Osteoblast (primary cell): Measurements from ENCODE around the gene PIP5K1B. TPM values are rescaled to one million over a fixed set of nuclear protein-coding genes. Genes with fewer than 3 reads are reported as not detected.

Experiments
- DNase-seq: peaks from one replicate; pipeline ENCODE4 v3.0.0; 2011; ENCODE audit warnings: low spot score, mixed read lengths; ENCODE audit not compliant: insufficient read length; ENCODE audit errors: missing footprints
- H2AFZ ChIP-seq: 2 replicates; pipeline ENCODE4 v1.6.0; 2011; ENCODE audit warnings: mild to moderate bottlenecking, low read length
- H3K27ac ChIP-seq: 2 replicates; pipeline ENCODE4 v1.5.1; 2011; ENCODE audit warnings: mild to moderate bottlenecking, low read depth, low read length, moderate library complexity
- H3K27me3 ChIP-seq: 2 replicates; pipeline ENCODE4 v1.6.0; 2012; ENCODE audit warnings: mild to moderate bottlenecking, control low read depth, inconsistent platforms, low read length, moderate library complexity; ENCODE audit not compliant: insufficient read depth
- H3K36me3 ChIP-seq: 2 replicates; pipeline ENCODE4 v1.5.1; 2011; ENCODE audit warnings: mild to moderate bottlenecking, low read length, control low read depth, moderate library complexity; ENCODE audit not compliant: insufficient read depth
- H3K4me1 ChIP-seq: 2 replicates; pipeline ENCODE4 v1.5.1; 2011; ENCODE audit warnings: mild to moderate bottlenecking, low read length, control low read depth, moderate library complexity; ENCODE audit not compliant: insufficient read depth
- H3K4me2 ChIP-seq: 2 replicates; pipeline ENCODE4 v1.6.0; 2011; ENCODE audit warnings: mild to moderate bottlenecking, low read length; ENCODE audit not compliant: insufficient read depth
- H3K4me3 ChIP-seq: fragments of 200-600 bp; sonication (generic); 3 replicates; pipeline ENCODE4 v1.5.1; 2012; ENCODE audit warnings: mild to moderate bottlenecking, low read length, inconsistent platforms; ENCODE audit not compliant: insufficient read depth
- H3K79me2 ChIP-seq: 2 replicates; pipeline ENCODE4 v1.6.0; 2012; ENCODE audit warnings: mild to moderate bottlenecking, low read length, control low read depth, inconsistent platforms; ENCODE audit not compliant: insufficient read depth
- H3K9me3 ChIP-seq: 2 replicates; pipeline ENCODE4 v1.5.1; 2011; ENCODE audit warnings: low read depth, low read length, control low read depth
- H4K20me1 ChIP-seq: 2 replicates; pipeline ENCODE4 v1.6.0; 2012; ENCODE audit warnings: mild to moderate bottlenecking, low read length, control low read depth; ENCODE audit not compliant: insufficient read depth
- CTCF ChIP-seq: IDR thresholded peaks from 2 replicates; pipeline ENCODE4 v1.5.1; 2011; ENCODE audit warnings: mild to moderate bottlenecking, low read depth, low read length, moderate library complexity; ENCODE audit errors: extremely low read depth
- total RNA-seq: library from RNA; depleted of rRNA; stranded (reverse); fragments of >200 nt; gene quantifications from 2 replicates; pipeline ENCODE4 v1.2.3, GENCODE V29; 2012

The PIP5K1B gene
- total RNA-seq, 1 donor: not detected

- no peak overlapping the region for H2AFZ ChIP-seq
- DNase-seq: no peak
- H3K4me3 ChIP-seq: no peak overlapping the region
- no peaks in the 10 kb centered on the region for H3K4me1 ChIP-seq
- no peak for TF ChIP-seq CTCF
- H3K9me3 ChIP-seq: no peaks in the 10 kb centered on the region
- no peak overlapping the region for H3K27ac ChIP-seq
- H3K79me2 ChIP-seq: no peaks in the 10 kb centered on the region
- H3K27me3 ChIP-seq: no peaks in the 10 kb centered on the region
- no peaks in the 10 kb centered on the region for H4K20me1 ChIP-seq
- no peak overlapping the region for H3K4me2 ChIP-seq
- H3K36me3 ChIP-seq: no peaks in the 10 kb centered on the region
These were observed 22.6 kb downstream of the PIP5K1B start for GRCh38 chr9:68727636-68728035.

- DNase-seq: no peak
- Histone ChIP-seq H2AFZ (no peak overlapping the region), H3K36me3 (no peaks in the 10 kb centered on the region), H3K4me3 (no peak overlapping the region), H3K4me1 (no peaks in the 10 kb centered on the region), H3K27me3 (no peaks in the 10 kb centered on the region), H4K20me1 (no peaks in the 10 kb centered on the region), H3K4me2 (no peak overlapping the region), H3K79me2 (no peaks in the 10 kb centered on the region), H3K9me3 (no peaks in the 10 kb centered on the region), H3K27ac (no peak overlapping the region)
- no peak for TF ChIP-seq CTCF
These were observed 23.7 kb downstream of the PIP5K1B start for GRCh38 chr9:68728731-68729130.

- H3K27me3 ChIP-seq: no peaks in the 10 kb centered on the region
- H3K79me2 ChIP-seq: no peaks in the 10 kb centered on the region
- H3K27ac ChIP-seq: no peak overlapping the region
- no peaks in the 10 kb centered on the region for H3K36me3 ChIP-seq
- H3K4me3 ChIP-seq: no peak overlapping the region
- no peaks in the 10 kb centered on the region for H3K9me3 ChIP-seq
- no peak for TF ChIP-seq CTCF
- no peaks in the 10 kb centered on the region for H4K20me1 ChIP-seq
- no peaks in the 10 kb centered on the region for H3K4me1 ChIP-seq
- DNase-seq: no peak
- H2AFZ ChIP-seq: no peak overlapping the region
- no peak overlapping the region for H3K4me2 ChIP-seq
These were observed 25.7 kb downstream of the PIP5K1B start for GRCh38 chr9:68730570-68731235.

- no peak for DNase-seq
- H3K4me3 ChIP-seq: no peak overlapping the region
- no peaks in the 10 kb centered on the region for H4K20me1 ChIP-seq
- H3K27ac ChIP-seq: no peak overlapping the region
- H3K4me2 ChIP-seq: no peak overlapping the region
- TF ChIP-seq CTCF: no peak
- no peaks in the 10 kb centered on the region for H3K4me1 ChIP-seq
- no peaks in the 10 kb centered on the region for H3K27me3 ChIP-seq
- no peaks in the 10 kb centered on the region for H3K36me3 ChIP-seq
- H3K9me3 ChIP-seq: no peaks in the 10 kb centered on the region
- H3K79me2 ChIP-seq: no peaks in the 10 kb centered on the region
- H2AFZ ChIP-seq: no peak overlapping the region
These were observed 26.8 kb downstream of the PIP5K1B start for GRCh38 chr9:68731857-68732256.
